Stimulated activated CD8-positive, alpha-beta memory T cell treated with anti-CD3 and anti-CD28 coated beads, Interleukin-4, amount 100 ng/mL, for 4 hours (primary cell): ENCODE measurements around the gene WNT1.
A peak's percentile ranks its signal among the peaks of the same experiment; 100 is the strongest.

ENCODE experiments used
- DNase-seq, 2 donors: peaks; one replicate each; pipeline ENCODE4 v3.0.0-alpha.2; 2020; ENCODE audit warnings: low read depth in 2 of 2, low spot score in 1 of 2

Gene WNT1

GRCh38 chr12:48961331-48961730, 16.8 kb upstream of the WNT1 start:
- DNase-seq, result no peak

- no peak for DNase-seq
These were observed 16.3 kb upstream of the WNT1 start for GRCh38 chr12:48961801-48962200.

DNA sequence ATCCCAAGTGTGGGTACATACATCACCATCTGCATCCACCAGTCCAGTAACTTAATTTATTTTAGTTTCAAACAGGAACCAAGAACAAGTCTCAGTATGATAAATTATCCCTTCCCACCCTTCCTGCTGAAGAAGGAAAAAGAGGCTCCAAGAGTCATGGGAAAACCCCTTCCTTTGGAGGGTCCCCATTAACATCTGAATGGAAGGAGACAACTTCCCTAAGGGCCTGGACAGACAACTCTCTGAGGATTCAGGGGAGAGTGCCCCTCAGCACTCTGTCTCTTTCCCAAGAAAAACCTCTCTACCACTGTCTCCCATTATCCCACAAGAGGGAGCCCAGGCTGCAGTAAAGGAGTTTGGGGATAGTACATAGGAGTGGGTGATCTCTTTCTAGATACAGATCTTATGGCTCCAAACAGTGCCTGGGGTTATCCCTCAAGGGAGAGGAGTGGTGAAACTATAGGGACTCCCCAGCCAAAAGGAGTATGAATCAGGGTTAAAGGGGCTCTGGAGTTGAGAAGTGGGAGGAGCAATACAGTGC, 12.8 kb upstream of the WNT1 start:
- no peak for DNase-seq

- no peak for DNase-seq
These were observed 11.8 kb upstream of the WNT1 start for GRCh38 chr12:48966177-48966895.

DNA sequence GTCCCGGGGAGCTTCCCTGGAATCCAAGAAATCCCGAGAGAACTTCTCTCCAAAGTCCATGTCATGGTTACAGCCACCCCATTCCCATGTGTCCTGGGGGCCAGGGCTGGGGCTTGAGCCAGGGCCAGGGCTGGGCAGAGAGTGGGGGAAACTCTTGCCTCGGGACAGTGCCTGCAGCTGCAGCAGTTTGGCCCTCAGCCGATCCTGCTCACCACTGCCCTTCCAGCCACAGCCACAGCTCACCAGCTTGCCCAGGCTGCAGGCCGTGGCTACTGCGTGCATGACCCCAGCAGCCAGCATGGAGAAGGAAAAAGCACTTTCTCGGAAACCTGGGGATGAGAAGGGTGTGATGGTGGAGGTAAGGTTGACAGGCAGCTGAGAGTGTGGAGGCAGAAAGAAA, 10.1 kb upstream of the WNT1 start:
- DNase-seq, result no peak

DNA sequence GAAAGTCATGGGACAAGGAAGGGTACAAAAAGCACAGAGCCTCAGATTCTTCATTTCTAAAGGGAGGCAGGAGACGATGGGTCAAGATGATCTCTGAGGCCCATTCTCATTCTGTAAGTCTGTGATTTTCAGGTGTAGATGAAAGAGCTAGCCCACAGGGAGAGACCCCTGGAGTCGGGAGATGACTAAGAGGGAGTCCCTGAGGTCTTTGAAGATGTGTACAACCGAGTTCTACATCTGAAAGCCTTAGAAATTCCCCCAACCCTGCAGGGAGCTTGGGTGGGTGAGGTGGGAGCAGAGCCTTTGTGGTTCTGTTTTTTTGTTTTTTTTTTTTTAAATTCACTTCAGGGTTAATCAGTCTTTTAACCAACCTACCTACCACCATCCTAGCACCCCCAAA, 9.7 kb upstream of the WNT1 start:
- no peak for DNase-seq

GRCh38 chr12:48969160-48969771, 8.9 kb upstream of the WNT1 start:
- DNase-seq, result no peak

- no peak for DNase-seq
These were observed 8.1 kb upstream of the WNT1 start for GRCh38 chr12:48969833-48970701.

DNA sequence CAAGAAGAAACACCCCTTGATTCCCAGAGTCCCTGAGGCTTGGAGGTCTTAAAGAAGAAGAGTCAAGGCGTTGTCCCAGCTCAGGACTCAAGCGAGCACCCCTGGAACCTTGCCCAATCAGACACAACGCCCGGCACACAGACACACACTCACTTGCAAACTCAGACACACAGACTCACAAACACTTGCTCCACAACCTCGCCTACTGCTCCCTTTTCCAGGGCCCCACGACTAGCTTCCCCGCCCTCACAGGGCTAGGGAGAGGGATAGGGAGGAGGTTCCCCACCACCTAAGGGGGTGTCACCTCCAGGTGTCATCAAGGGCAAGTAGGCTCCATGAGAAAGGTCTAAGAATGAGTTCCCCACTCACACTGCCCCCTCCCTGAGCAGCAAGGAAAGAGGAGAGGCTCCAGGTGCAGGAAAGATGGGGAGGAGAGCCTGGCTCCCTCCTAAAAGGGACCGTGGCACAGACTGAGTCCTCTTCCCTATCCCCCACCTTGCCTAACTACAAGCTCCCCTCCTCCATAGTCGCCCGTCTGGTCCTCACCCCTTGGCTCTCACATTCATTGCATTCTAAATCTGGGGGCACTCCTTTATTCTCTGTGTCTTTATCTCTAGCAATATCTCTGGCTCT, 7.3 kb upstream of the WNT1 start:
- DNase-seq, result no peak

GRCh38 chr12:48972213-48972951, 5.7 kb upstream of the WNT1 start:
- DNase-seq, result no peak

GRCh38 chr12:48972952-48973483, 5.1 kb upstream of the WNT1 start:
- DNase-seq, result no peak

DNA sequence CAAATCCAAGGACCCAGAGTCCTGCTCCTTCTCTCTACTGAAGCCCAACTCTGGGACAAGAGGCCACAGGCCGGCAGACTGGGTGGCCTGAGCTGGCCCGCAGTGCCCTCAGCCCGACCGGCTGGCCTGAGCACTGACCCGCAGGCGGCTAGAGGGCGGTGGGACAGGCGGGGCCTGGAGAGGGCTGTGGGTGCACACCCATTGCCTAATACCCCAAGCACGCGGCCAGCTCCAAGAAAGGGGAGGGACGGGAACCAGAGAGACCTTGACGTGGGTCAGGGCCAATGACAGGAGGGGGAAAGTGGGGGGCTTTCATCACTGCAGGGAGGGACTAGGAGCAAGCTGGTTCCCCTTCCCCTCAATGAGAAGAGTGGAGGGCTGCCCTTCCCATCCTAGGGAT, 4.6 kb upstream of the WNT1 start:
- no peak for DNase-seq

DNA sequence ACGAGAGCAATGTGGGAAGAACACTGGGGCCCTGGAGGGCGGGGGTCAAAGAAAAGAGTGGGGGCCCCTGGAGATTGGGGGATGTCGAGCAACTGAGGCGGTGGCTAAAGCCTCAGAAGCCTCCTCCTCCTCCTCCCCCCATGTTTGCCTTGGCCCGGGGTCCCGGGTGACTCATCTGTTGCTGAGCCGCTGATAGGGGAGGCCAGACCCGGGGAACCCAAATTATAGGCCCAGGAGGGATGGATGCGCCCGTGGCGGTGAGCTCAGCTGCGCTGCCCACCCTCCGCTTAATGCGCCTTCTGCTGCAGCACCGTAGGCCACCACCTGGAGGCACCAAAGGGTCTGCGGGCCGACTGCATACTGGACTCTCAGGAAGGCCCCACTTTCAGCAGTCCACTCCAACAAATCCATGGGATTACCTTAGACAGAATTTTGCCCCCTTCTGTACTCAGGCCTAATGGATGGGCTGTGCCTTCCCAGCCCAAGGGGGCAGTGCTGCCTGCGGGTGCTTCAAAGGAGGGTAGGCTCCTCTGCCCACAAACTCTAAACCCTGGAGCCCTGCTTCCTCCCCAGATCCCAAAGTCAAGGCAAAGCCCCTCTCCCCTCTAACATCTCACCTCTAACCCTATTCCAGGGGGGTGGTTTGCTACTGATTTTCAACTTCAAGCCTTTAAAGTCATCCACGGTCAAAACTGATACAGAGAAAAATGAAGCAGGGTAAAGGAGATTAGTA, 4.0 kb upstream of the WNT1 start:
- no peak for DNase-seq

DNA sequence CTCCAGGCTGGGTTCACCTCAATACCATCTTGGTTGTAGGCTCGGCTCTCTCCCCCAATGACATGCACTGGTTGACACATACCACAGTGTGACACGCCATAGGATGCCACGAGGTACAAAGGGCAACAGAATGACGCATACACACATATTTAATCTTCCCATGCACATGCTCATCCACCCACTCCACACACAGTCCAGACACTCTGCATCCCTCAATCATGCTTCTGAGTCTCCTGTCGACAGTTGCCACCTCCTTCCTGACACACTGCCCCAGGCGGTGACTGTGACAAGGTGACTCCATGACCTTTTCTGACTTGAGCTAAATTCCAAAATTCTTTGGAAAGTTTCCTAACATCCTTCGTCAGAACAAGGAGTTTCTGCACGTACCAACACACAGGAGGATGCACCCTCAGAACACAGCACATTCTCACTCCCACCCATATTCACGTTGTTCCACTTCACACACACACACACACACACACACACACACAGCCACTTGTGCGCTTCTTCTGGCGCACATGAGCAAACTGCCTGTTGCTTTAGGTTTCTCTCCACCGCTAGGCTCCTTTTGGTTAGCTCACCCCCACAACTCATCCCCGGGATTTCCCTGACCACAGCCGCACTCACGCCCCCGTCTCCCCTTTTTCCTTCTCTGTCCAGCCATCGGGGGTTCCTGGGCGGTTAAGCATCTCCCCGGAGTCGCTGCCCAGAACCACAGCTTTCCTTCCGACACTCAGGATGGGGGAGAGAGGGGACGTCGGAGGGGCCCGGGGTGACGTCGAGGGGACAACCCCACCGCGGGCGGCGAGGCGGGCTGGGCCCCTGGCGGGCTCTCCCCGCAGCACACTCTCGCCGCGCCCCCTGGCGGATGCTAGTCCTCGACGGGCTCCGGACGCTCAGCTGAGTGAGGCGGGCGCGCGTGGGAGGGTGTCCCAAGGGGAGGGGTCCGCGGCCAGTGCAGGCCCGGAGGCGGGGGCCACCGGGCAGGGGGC, 536 bp upstream of the WNT1 start:
- DNase-seq, result peak; percentile 59 to 69

- DNase-seq, result no peak
These were observed 849 bp downstream of the WNT1 start for GRCh38 chr12:48978741-48979601.

- no peak for DNase-seq
These were observed 1.7 kb downstream of the WNT1 start for GRCh38 chr12:48979602-48980388.
